ENCODE results near the gene INPP5A.

INPP5A gene

DNA sequence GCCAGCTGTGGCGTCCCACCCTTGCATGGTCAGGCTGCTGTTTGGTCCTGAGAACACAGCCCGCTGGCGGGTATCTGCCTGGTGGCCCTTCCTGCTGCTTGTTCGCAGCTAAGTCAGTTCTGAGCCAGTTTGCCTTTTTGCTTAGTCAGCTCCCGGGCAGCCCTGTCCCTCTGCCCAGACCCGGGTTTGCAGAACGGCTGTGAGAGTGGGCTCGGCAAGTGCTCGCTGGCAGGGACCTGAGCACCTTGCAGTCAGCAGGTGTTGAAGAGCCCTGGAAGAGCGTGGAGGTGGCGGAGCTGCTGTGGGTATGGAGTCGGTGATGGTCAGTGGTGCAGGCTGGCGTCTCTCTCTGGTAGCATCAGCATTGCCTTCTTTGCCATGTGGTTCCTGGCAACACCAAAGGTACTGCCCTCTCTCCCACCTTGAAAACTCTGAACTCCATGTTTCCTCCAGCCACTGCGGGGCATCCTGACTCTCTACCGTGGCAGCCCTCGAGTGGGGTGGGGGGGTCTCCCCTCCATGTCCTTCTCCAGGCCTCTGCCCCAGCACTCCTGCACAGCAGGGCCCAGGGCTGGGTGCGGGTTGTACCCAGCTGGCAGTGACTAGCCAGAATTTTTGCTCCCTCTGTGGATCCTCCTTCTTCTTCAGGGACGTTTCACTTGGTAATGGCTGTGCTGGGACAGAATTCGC is 4.6 kb downstream of the INPP5A start:
- no peak overlapping the region for H3K27ac ChIP-seq
- TF ChIP-seq, protein P1, sequence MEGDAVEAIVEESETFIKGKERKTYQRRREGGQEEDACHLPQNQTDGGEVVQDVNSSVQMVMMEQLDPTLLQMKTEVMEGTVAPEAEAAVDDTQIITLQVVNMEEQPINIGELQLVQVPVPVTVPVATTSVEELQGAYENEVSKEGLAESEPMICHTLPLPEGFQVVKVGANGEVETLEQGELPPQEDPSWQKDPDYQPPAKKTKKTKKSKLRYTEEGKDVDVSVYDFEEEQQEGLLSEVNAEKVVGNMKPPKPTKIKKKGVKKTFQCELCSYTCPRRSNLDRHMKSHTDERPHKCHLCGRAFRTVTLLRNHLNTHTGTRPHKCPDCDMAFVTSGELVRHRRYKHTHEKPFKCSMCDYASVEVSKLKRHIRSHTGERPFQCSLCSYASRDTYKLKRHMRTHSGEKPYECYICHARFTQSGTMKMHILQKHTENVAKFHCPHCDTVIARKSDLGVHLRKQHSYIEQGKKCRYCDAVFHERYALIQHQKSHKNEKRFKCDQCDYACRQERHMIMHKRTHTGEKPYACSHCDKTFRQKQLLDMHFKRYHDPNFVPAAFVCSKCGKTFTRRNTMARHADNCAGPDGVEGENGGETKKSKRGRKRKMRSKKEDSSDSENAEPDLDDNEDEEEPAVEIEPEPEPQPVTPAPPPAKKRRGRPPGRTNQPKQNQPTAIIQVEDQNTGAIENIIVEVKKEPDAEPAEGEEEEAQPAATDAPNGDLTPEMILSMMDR (conservative IDR thresholded peaks at IDR 0.05): no peak

DNA sequence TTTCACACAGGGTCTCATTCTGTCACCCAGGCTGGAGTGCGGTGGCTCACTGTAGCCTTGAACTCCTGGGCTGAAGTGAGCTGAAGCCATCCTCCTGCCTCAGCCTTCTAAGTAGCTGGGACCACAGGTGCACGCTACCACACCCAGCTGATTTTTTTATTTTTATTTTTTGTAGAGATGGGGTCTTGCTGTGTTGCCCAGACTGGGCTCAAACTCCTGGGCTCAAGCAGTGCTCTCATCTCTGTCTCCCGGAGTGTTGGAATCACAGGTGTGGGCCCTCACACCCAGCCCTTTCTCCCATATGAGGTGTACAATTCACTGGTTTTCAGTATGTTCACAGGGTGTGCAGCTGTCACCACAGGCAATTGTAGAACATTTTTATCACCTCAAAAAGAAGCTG is 5.2 kb downstream of the INPP5A start:
- H3K27ac ChIP-seq: no peak overlapping the region
- TF ChIP-seq, protein P1 (conservative IDR thresholded peaks at IDR 0.05): no peak

DNA sequence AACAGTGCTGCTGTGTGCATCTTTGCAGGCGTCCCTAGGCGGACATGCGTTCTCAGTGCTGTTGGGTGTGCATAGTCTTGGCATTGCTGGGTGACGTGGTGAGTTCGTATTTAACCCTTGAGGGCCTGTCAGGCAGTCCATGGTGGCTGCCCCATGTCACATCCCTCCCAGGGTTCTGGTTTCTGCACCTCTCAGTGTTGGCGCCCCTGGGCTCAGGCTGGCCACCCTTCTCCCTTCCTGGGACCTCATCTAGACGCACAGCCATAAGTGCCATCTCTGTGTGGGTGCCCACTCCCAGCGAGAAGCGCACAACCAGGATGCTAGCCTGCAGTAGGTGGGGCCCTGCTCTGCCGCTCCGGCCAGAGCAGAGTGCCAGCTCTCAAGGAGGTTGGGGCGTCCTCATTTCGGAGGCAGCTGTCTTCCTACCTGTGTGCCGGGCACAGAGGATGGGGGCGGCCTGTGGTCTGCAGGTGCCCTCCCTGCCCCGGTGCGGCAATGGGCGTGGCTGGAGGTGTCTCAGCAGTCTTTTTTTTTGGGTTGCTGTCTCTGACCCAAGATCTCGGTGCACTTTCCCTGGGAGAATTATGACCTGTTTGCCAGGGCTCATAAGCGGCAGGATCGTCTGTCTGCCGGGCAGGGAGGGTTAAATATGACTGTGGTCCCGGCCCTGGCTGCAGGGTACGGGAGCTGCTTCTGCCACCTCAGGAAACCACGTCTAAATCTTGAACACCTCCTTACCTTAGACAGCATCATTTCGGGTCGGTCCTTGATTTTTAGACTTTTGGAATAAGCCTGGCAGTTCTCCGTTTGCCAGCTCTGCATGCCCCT is 6.5 kb downstream of the INPP5A start:
- TF ChIP-seq, protein P1 (conservative IDR thresholded peaks at IDR 0.05): no peak
- H3K27ac ChIP-seq: no peak overlapping the region

DNA sequence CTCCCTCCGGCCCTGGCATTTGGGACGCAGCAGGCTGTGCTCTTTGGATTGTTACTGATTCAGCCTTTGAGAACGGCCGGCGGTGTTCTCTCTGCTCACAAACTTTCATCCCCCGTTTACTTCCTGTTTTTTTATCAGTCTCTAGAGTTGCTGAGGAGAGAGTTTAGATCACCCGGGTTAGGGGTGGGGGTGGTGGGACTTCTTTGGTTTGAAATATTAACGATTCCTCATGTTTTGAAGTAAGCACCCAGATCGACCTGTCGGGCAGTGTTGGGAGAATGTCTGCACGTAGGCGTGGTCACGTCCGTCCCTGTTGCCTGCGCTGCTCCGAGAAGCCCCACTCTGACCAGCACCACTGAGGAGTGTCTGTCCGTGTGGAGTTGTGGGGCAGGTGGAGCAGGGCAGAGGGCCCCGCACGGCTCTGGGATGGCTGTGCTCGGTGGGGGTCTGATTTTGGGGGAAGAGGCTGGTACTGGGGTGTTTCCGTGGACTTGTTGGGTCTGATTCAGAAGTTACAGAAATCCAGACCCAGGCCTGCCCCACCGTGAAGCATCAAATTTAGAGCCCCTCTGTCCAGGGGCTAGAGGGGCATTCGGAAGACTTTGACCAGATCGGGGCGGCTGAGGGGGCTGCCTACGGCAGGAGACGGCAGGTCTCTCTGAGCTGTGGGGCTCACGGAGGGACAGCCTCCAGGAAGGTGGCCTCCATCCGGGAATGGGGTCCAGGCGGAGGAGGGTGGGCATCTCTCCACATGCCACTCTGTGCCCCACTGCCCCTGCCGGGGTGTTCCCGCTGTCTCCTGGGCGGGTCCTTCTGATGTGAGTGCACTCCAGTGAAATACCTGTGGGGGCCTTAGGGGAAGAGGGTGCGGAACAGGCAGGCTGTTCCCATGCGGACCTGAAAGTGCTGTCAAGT is 7.4 kb downstream of the INPP5A start:
- H3K27ac ChIP-seq: no peak overlapping the region
- TF ChIP-seq, protein P1 (conservative IDR thresholded peaks at IDR 0.05): no peak

DNA sequence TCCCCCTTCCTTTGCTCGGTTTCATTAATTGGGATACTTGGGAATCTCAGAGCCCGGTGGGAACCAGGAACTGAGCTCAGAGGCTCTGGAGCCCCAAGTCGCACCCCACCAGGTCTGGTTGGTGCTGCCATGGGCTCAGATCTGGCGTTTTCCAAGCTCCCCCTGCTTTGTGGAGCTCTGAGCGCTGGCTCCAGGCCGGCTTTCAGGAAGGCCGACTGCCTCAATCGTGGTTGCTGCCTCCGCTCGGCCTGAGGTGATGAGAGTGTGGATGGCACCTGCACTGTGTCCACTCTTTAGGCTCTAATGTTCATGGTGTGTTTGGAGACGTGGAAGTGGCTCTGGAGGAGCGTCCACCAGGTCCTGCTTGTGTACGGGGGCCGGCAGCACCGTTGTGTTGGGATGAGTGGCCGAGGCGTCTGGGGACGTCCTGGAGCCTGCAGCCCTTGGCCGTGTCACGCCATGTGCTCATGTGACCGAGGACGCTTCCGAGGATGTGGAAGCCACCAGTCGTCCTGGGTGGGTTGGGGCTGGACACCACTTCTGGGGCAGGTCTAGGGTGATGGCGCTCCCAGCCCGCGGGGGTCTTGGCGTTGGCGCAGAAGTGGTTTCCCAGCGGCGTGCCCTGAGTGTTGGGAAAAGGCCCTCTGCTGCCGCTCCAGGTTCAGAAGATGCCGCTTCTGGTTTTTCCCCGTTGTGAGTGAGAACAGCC is 8.2 kb downstream of the INPP5A start:
- TF ChIP-seq, protein P1 (conservative IDR thresholded peaks at IDR 0.05): no peak
- H3K27ac ChIP-seq: no peak overlapping the region

DNA sequence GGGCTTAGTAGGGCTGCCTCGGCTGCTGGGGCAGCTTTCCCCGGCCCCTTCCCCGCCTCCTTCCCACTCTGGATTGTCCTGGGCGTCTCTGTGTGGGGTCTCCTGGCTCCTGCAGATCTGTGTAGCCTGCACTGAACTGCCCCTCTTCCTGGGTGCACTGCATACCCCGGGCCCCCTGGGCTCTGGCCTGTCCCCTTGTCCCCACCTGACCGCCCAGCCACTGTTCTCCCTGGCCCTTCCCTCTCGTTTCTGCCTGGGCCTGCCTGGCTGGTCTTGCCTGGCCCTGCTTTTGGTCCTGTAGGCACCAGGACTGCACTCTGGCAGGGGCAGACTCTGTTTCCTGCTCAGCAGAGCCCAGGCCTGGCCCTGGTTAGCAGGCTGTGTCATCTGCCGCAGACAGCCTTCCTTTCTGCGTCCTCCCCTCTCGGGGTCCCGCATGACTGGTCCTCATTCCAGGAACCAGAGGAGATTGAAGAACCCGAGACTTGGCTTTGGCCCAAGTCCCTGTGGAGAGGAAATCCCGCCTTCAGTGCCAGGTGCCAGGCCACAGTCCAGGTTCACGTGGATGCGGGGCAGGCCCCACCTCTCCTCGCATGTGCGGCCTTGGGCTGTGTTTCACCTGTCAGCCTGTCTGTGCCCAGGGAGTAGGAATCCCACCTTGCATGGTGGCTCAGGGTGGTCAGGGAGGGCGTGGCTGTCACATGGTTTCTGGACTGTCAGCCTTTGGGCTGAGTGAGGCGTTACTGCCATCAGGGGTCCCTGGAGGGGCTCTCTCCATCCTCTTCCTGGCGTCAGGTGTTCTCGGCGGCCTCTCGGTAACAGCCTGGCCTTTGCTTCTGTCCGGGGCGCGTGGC is 9.2 kb downstream of the INPP5A start:
- no peak overlapping the region for H3K27ac ChIP-seq
- TF ChIP-seq, protein P1 (conservative IDR thresholded peaks at IDR 0.05): no peak

All from VCaP (cell line).